K562 (cell line): ENCODE data around the gene BCL10. TPM values are rescaled to one million over a fixed set of nuclear protein-coding genes. Genes with fewer than 3 reads are reported as not detected.

ENCODE experiments used
- HIVEP1 ChIP-seq: fragments of 250-450 bp; sonication (Bioruptor Pico); IDR thresholded peaks from 2 replicates; pipeline ENCODE4 v1.4.0; 2020; ENCODE audit warnings: mild to moderate bottlenecking
- L3MBTL2 ChIP-seq: fragments of 450-650 bp; IDR thresholded peaks from 2 replicates; pipeline ENCODE4 v1.6.1; 2016; ENCODE audit warnings: mild to moderate bottlenecking, moderate library complexity
- LCOR ChIP-seq: sonication (generic); formaldehyde crosslinking; IDR thresholded peaks from 2 replicates; pipeline ENCODE4 v1.8.0; 2022; ENCODE audit warnings: mild to moderate bottlenecking, missing genetic modification reagents
- MAFG ChIP-seq: fragments of 450-650 bp; conservative IDR thresholded peaks from 2 replicates; pipeline ENCODE4 v1.6.1; 2016; ENCODE audit warnings: missing genetic modification characterization, missing compliant biosample characterization
- NBN ChIP-seq: fragments of 450-650 bp; IDR thresholded peaks from 2 replicates; pipeline ENCODE4 v1.6.1; 2016; ENCODE audit warnings: low read depth, mild to moderate bottlenecking
- POLR2A ChIP-seq: fragments of 450-650 bp; conservative IDR thresholded peaks from 2 replicates; pipeline ENCODE4 v1.6.1; 2016
- RBM15 ChIP-seq: fragments of 200-400 bp; formaldehyde crosslinking; IDR thresholded peaks from 2 replicates; pipeline ENCODE4 v1.6.1; 2018; ENCODE audit warnings: mild to moderate bottlenecking, low read length, moderate library complexity; ENCODE audit not compliant: insufficient read depth
- RBM17 ChIP-seq: fragments of 200-400 bp; formaldehyde crosslinking; IDR thresholded peaks from 2 replicates; pipeline ENCODE4 v1.6.1; 2017; ENCODE audit warnings: low read depth, mild to moderate bottlenecking, low read length, borderline replicate concordance
- SMAD1 ChIP-seq: fragments of 150-350 bp; IDR thresholded peaks from 2 replicates; pipeline ENCODE4 v1.6.1; 2014; ENCODE audit warnings: low read length, low read depth; ENCODE audit not compliant: partially characterized antibody
- SMAD4 ChIP-seq: fragments of 250-450 bp; sonication (Bioruptor Pico); conservative IDR thresholded peaks from 2 replicates; pipeline ENCODE4 v1.8.0; 2021; ENCODE audit warnings: inconsistent platforms, mild to moderate bottlenecking, moderate library complexity
- STAG1 ChIP-seq: sonication (generic); formaldehyde crosslinking; IDR thresholded peaks from 2 replicates; pipeline ENCODE4 v1.5.0; 2020; ENCODE audit warnings: missing genetic modification reagents, borderline replicate concordance
- SUPT5H ChIP-seq: fragments of 450-650 bp; IDR thresholded peaks from 2 replicates; pipeline ENCODE4 v1.6.1; 2016
- ZKSCAN8 ChIP-seq: fragments of 200-800 bp; sonication (Bioruptor generic); IDR thresholded peaks from 2 replicates; pipeline ENCODE4 v1.6.1; 2016; ENCODE audit warnings: missing genetic modification characterization, missing compliant biosample characterization
- ZMIZ1 ChIP-seq, 2 experiments: fragments of 150-350 bp in 1 of 2; IDR thresholded peaks; 2 replicates each; pipeline ENCODE4 v1.6.1; 2012 to 2016; ENCODE audit warnings: low read depth in 2 of 2, low read length in 2 of 2, mild to moderate bottlenecking in 1 of 2, moderate library complexity in 1 of 2
- ZNF121 ChIP-seq: sonication (generic); formaldehyde crosslinking; conservative IDR thresholded peaks from 2 replicates; pipeline ENCODE4 v1.8.0; 2022; ENCODE audit warnings: missing genetic modification reagents
- ZNF583 ChIP-seq: fragments of 250-450 bp; sonication (Bioruptor Pico); IDR thresholded peaks from 2 replicates; pipeline ENCODE4 v1.4.0; 2020
- ZNF77 ChIP-seq: fragments of 250-450 bp; sonication (Bioruptor Pico); IDR thresholded peaks from 2 replicates; pipeline ENCODE4 v1.5.0; 2020
- ZZZ3 ChIP-seq: fragments of 450-650 bp; IDR thresholded peaks from 2 replicates; pipeline ENCODE4 v1.6.1; 2016; ENCODE audit warnings: antibody characterized with exemption, mild to moderate bottlenecking, moderate library complexity
- polyA plus RNA-seq, 8 experiments: library from polyadenylated mRNA; depleted of rRNA in 4 of 8; stranded (reverse) in 5 of 8; unstranded in 3 of 8; fragments of >200 nt; fragmentation: Nextera tagmentation in 2 of 8; fragmentation: Illumina TruSeq in 1 of 8; extraction: Ambion mirVana in 2 of 8; extraction: Trizol in 1 of 8; gene quantifications; 2 replicates each; pipeline versions ENCODE4 v1.2.1 to v1.2.3, GENCODE V29; 2011 to 2014; ENCODE audit warnings: inconsistent platforms in 1 of 8, missing spikeins in 1 of 8
- total RNA-seq, 7 experiments: library from RNA; depleted of rRNA in 6 of 7; stranded (reverse); fragments of >200 nt in 6 of 7; fragmentation: Illumina TruSeq in 2 of 7; extraction: Trizol in 2 of 7; gene quantifications; 2 replicates each; pipeline versions ENCODE4 v1.2.1 to v1.2.3, GENCODE V29; 2011 to 2021; ENCODE audit warnings: low replicate concordance in 1 of 7
- TF ChIP-seq, protein P1 (sequence below), 2 experiments: fragments of 450-650 bp in 1 of 2; IDR thresholded peaks; 2 replicates each; pipeline ENCODE4 v1.6.1; 2011 to 2017; ENCODE audit warnings: low read depth in 2 of 2, antibody characterized with exemption in 1 of 2, borderline replicate concordance in 1 of 2, low read length in 1 of 2, mild to moderate bottlenecking in 1 of 2, mixed read lengths in 1 of 2; ENCODE audit not compliant: control insufficient read depth in 1 of 2
- TF ChIP-seq, protein P2 (sequence below): fragments of 450-650 bp; IDR thresholded peaks from 2 replicates; pipeline ENCODE4 v1.6.1; 2016
- TF ChIP-seq, protein P3 (sequence below): fragments of 250-450 bp; sonication (Bioruptor Pico); IDR thresholded peaks from 2 replicates; pipeline ENCODE4 v1.4.0; 2020; ENCODE audit warnings: mild to moderate bottlenecking, moderate library complexity

BCL10 gene
- total and polyA plus RNA-seq, 9 of the 15 experiments (the other 6 are each of a cell fraction or from before 2014, with no cell fraction given) = 8.0 to 19.4 (median 12.3) TPM

GRCh38 chr1:85279458-85280080 lies 3.1 kb upstream of the BCL10 start (continued):
- TF ChIP-seq ZMIZ1 (IDR thresholded peaks at IDR 0.05; ENCODE audit: low read depth in 2 of 2, low read length in 2 of 2) (no peak), RBM15 (no peak), STAG1 (CRISPR knock-in tag) (no peak), LCOR (no peak), NBN (no peak), L3MBTL2 (no peak), ZNF121 (CRISPR knock-in tag) (no peak), ZNF77 (CRISPR knock-in tag) (no peak), POLR2A (no peak), ZZZ3 (no peak), ZNF583 (peak; percentile 90), SMAD4 (peak; percentile 93), ZKSCAN8 (peak; percentile 56; the same call in 1 of the 2 replicates), MAFG (tag) (no peak), HIVEP1 (CRISPR knock-in tag) (0 out of 2 replicates have a peak, but pooled peaks have one; percentile 74), RBM17 (no peak), SMAD1 (no peak), SUPT5H (no peak)
- TF ChIP-seq, protein P1, sequence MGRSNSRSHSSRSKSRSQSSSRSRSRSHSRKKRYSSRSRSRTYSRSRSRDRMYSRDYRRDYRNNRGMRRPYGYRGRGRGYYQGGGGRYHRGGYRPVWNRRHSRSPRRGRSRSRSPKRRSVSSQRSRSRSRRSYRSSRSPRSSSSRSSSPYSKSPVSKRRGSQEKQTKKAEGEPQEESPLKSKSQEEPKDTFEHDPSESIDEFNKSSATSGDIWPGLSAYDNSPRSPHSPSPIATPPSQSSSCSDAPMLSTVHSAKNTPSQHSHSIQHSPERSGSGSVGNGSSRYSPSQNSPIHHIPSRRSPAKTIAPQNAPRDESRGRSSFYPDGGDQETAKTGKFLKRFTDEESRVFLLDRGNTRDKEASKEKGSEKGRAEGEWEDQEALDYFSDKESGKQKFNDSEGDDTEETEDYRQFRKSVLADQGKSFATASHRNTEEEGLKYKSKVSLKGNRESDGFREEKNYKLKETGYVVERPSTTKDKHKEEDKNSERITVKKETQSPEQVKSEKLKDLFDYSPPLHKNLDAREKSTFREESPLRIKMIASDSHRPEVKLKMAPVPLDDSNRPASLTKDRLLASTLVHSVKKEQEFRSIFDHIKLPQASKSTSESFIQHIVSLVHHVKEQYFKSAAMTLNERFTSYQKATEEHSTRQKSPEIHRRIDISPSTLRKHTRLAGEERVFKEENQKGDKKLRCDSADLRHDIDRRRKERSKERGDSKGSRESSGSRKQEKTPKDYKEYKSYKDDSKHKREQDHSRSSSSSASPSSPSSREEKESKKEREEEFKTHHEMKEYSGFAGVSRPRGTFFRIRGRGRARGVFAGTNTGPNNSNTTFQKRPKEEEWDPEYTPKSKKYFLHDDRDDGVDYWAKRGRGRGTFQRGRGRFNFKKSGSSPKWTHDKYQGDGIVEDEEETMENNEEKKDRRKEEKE (IDR thresholded peaks at IDR 0.05; ENCODE audit: borderline replicate concordance in 1 of 2, control insufficient read depth in 1 of 2, low read depth in 2 of 2, low read length in 1 of 2) = no peak
- TF ChIP-seq, protein P2, sequence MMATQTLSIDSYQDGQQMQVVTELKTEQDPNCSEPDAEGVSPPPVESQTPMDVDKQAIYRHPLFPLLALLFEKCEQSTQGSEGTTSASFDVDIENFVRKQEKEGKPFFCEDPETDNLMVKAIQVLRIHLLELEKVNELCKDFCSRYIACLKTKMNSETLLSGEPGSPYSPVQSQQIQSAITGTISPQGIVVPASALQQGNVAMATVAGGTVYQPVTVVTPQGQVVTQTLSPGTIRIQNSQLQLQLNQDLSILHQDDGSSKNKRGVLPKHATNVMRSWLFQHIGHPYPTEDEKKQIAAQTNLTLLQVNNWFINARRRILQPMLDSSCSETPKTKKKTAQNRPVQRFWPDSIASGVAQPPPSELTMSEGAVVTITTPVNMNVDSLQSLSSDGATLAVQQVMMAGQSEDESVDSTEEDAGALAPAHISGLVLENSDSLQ = no peak
- TF ChIP-seq, protein P3, sequence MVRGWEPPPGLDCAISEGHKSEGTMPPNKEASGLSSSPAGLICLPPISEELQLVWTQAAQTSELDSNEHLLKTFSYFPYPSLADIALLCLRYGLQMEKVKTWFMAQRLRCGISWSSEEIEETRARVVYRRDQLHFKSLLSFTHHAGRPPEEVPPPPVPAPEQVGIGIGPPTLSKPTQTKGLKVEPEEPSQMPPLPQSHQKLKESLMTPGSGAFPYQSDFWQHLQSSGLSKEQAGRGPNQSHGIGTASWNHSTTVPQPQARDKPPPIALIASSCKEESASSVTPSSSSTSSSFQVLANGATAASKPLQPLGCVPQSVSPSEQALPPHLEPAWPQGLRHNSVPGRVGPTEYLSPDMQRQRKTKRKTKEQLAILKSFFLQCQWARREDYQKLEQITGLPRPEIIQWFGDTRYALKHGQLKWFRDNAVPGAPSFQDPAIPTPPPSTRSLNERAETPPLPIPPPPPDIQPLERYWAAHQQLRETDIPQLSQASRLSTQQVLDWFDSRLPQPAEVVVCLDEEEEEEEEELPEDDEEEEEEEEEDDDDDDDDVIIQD (CRISPR knock-in tag) = peak; percentile 57; the same call in 1 of the 2 replicates
